HG03432 (cell line): ENCODE measurements around the gene MIPOL1.

ENCODE experiments used
- ATAC-seq: cut with Tn5 transposase; IDR thresholded peaks from one replicate; pipeline ENCODE4 v1.9.1; 2021; ENCODE audit warnings: mild to moderate bottlenecking, moderate library complexity; ENCODE audit not compliant: unreplicated experiment

The MIPOL1 gene

GRCh38 chr14:37584211-37585100, 386.7 kb downstream of the MIPOL1 start:
- ATAC-seq, result no peak

- no peak for ATAC-seq
These were observed 387.4 kb downstream of the MIPOL1 start for GRCh38 chr14:37585101-37585511.

- no peak for ATAC-seq
These were observed 388.4 kb downstream of the MIPOL1 start for GRCh38 chr14:37585971-37586796.

- no peak for ATAC-seq
These were observed 389.0 kb downstream of the MIPOL1 start for GRCh38 chr14:37586797-37587130.

DNA sequence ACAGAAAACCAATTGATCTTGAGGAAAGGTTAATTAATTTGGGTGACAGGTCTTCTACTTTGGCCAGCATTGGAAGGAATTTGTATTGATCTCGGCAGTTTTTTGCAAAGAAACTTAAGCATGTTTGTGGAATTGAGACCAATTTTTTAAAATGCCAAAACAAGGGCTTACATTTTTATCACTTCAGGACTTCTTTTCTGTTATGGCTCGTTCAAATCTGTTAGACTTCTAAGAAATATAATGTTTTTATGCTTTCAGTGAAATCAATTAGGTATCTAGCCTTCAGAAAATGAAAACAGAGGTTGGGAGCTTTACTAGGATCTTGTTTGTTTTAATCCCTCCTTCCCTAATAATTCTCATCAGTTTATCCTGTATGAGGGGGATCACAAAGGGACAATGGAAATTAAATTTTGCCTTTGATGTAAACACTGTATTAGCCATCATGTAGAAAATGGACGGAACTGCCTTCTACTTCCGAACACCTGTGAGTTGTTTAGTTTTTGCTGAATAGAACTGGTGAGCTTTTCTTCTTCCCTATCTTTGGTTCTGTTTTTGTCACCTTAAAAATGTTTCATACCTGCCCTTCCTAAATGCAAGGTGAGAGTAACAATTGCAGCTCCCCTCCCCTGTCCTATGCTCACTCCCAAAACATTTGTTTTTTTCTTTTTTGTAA, 389.5 kb downstream of the MIPOL1 start:
- no peak for ATAC-seq

DNA sequence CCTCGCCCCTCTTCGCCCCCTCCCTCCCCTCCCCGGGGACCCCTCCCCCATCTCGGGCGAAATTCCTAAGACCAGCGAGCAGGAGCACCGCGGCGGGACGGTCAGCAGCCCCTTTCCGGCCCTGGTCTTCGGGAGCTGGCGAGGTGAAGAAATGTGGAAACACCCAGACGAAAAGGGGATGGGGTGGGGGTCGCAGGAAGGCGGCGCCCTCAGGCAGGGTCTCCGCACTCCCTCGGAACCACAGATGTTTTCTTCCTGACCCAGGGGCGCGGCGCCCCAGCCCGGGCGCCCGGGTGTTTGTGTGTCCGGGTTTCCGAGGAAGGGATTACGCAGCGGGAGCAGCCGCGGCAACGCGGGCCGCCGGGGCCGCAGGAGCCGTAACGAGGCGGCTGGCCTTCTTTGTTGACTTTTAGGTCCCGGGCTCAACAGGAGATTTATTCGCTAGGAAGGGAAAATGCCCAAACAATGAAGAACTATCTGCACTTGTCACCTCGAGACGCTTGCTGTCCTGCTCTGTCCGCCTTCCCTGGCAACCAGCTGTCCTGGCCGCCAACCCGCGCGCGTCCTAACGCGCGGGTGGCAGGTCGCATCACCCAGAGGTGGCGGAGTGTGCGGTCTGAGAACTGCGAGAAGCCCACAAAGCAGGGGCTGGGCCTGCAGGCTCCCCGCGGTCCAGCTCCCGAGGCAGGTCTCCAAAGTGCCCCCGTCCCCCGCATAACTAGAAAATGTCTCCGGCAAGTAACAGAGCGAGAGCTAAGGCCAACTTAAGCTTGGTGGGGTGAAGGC, 390.3 kb downstream of the MIPOL1 start:
- ATAC-seq, result no peak

DNA sequence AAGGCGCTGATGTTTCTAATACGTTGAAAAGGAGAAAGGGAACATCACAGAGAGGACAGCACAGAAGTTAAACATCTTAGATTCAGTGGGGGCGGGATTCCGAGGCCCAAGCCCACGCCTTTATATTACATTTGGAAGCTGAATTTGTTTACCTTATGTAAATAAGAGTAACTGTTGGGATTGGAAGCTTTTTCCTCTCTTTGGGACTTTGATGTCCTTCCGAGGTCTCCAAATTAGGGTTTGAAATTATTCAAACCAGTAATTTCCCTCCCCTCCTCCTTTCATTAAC, 390.9 kb downstream of the MIPOL1 start:
- no peak for ATAC-seq

- no peak for ATAC-seq
These were observed 391.4 kb downstream of the MIPOL1 start for GRCh38 chr14:37588956-37589714.

DNA sequence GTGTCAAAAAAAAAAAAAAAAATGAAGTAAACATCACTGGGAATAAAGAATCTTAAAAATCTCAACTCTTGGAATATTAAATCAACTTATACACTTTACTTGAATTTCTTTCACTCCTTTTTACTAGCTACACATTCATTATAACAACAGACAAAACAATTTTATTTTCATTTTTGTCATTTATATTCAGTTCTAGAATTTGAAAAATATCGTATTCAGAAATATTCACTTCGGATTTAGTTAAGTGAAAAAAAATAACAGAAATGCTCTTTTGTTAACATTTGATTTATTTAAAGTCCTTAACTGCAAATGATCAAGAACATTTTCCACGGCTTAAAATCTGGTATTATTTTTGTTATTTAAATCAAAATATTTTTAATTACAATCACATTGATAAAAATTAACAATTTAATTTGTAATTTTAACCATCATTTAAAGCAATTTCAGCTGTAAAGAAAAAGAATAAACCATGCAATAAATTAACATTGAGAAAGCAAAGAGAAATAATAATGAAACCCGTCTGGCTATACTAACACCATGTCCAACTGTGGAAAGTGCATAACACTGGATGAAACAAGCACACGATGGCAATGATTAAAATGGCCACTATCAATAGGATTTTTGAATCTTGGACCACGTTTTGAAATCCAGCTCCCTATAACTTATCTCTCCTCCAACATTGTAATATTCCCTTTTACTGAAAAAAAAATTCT, 392.1 kb downstream of the MIPOL1 start:
- ATAC-seq, result no peak

- no peak for ATAC-seq
These were observed 392.8 kb downstream of the MIPOL1 start for GRCh38 chr14:37590428-37591139.

DNA sequence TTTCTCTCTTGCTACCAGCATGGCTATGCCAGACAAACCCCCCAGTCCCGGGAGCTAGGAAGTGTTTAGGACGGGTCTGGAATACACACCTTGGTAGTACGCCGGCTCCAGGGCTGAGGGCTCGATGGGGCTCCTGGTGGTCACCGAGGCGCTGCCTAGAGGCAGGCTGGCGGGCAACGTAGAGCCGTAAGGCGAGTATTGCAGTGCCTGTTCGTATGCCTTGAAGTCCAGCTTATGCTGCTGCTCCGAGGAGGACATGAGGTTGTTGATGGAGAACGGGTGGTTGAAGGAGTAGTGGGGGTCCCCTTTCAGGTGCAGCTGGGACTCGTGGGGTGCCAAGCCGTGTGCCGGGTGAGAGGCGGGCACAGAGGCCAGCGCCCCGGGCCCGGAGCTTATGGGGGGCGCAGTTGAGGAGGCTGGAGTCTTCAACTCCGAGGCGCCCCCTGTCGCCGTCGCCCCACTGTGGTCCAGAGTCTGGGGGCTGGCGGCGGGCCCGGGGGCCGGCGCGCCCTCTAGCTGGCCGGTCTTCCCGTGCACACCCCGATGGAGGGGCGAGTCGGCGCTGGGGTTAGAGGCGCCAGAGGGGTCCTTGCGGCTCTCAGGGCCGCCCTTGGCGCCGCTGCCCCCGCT, 393.7 kb downstream of the MIPOL1 start:
- ATAC-seq, result no peak

- ATAC-seq, result no peak
These were observed 394.3 kb downstream of the MIPOL1 start for GRCh38 chr14:37591941-37592481.

- ATAC-seq, result no peak
These were observed 395.0 kb downstream of the MIPOL1 start for GRCh38 chr14:37592482-37593408.

DNA sequence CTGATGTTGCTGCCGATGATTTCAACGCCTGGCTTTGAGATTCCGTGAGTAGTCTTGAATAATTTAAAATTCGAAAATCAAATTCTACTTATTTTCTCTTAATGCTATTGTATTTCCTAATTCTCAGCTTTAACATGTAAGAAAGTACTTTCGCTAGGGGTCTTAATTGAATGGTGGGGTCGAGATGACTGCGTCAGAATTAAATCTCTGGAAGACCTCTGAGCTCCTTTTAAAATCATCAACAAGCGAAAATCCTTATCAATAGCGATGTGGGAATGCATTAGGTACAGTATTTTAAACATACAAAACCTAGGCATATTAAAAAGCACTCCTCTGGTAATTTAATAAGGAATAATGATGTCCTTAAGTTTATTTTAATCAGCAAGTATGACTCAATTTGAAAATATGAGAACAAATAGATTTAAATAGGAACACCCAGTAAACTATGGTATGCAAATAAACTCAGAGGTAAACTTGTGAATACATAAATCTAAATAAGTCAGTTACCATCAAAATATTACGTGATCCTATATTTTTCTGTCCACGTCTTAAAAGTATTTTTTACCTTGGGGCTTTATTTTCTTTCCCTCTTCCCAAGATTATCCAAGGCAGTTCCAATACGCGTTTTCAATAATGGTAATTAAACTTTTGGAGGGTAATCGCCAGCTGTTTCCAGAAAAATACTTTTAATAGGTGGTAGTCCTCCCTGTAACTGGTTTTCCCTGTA, 395.9 kb downstream of the MIPOL1 start:
- no peak for ATAC-seq

DNA sequence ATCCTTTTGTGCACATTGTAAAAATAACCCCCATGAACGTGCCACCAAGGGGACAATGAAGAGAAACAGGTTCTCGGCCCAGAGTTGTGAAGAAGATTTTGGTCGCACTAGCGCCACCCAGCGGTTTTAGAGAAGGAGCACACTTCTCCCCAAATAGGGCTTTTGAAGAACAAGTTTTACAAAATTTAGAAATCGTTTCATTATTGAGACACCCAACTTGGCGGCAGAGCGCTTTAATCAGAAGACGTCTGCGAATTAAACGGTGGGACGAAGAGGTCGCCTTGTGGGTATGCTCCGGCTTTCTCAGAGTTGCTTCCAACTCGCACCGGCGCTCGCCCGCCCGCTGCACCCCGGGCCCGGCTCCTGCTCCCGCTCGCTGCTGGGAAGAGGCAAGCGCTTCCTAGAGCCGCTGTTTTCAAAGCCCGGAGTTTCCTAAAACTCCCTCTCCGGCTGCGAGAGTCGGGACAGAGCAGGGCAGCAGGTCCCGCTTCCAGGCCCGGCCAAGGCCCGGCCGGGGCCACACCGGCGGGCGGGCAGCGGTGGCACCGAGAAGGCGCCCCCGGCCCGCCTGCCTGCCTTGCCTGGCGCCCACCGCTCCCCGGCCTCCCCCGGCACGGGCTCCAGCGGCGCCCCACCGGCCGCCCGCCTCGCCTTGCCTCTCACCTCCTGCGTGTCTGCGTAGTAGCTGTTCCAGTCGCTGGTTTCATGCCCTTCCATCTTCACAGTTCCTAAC, 396.7 kb downstream of the MIPOL1 start:
- peak; percentile 36 for ATAC-seq
